ENCODE results near the gene TBL2.

DNA sequence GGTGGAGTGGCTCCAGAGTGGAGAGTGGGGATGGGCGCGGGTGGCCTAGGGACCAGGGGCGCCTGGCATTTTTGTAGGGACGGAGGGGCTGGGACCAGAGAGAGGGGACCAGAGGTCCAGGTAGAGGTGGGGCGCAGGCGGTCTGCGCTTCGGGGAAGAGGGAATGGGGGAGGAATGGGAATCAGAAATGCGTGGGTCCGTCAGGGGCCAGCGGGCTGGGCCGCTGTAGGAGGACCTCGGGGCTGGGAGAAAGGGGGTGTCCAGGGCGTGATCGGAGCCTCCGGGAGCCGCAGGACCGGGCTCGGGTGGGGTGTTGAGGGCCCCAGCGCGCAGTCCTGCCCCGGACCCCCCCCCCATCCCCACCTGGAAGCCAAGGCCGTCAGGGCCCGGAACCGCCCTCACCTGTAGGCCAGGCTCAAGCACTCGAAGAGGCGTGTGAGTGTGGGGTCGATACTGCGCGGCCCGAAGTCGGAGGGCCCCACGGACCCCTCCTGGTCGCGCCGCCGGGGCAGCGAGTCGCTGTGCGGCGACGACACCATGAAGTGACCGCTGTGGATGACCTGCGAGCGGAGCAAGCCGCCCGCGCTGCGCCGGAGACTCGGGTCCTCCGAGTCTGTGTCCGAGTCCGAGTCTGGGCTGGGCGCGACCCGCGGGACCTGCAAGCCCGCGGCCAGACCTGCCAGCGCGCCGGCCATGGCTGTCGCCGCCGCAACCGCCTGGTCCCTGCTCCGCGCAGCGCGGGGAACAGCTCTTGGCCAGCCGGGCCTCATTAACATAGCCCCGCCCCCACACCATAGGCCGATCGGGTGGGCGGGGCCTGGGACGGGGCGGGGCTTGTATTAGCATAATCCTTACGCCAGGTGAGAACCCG, 45.7 kb upstream of the TBL2 start, which contains the start of gene MLXIPL:
- TF ChIP-seq POLR2AphosphoS5 (IDR thresholded peaks at IDR 0.05; ENCODE audit: low read depth, low read length) (no peak), TAF1 (IDR thresholded peaks at IDR 0.05; ENCODE audit: borderline replicate concordance, insufficient read depth, low read length) (no peak), SIN3A (IDR thresholded peaks at IDR 0.05; ENCODE audit: borderline replicate concordance, insufficient read depth, low read length) (no peak)
- TF ChIP-seq, protein P1, sequence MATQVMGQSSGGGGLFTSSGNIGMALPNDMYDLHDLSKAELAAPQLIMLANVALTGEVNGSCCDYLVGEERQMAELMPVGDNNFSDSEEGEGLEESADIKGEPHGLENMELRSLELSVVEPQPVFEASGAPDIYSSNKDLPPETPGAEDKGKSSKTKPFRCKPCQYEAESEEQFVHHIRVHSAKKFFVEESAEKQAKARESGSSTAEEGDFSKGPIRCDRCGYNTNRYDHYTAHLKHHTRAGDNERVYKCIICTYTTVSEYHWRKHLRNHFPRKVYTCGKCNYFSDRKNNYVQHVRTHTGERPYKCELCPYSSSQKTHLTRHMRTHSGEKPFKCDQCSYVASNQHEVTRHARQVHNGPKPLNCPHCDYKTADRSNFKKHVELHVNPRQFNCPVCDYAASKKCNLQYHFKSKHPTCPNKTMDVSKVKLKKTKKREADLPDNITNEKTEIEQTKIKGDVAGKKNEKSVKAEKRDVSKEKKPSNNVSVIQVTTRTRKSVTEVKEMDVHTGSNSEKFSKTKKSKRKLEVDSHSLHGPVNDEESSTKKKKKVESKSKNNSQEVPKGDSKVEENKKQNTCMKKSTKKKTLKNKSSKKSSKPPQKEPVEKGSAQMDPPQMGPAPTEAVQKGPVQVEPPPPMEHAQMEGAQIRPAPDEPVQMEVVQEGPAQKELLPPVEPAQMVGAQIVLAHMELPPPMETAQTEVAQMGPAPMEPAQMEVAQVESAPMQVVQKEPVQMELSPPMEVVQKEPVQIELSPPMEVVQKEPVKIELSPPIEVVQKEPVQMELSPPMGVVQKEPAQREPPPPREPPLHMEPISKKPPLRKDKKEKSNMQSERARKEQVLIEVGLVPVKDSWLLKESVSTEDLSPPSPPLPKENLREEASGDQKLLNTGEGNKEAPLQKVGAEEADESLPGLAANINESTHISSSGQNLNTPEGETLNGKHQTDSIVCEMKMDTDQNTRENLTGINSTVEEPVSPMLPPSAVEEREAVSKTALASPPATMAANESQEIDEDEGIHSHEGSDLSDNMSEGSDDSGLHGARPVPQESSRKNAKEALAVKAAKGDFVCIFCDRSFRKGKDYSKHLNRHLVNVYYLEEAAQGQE (IDR thresholded peaks at IDR 0.05; ENCODE audit: insufficient read depth in 1 of 2, low read depth in 2 of 2, low read length in 2 of 2): no peak

Measured in PFSK-1 (cell line).